Measurements from ENCODE around the gene HM13. TPM values are rescaled to one million over a fixed set of nuclear protein-coding genes. Genes with fewer than 3 reads are reported as not detected.

HM13 gene
- total RNA-seq, 1 experiment from 2014 or later, result 103 TPM

- TF ChIP-seq ZNF425 (CRISPR knock-in tag; conservative IDR thresholded peaks at IDR 0.05) (no peak), PREB (CRISPR knock-in tag; IDR thresholded peaks at IDR 0.05; ENCODE audit: borderline replicate concordance) (no peak), ZNF416 (CRISPR knock-in tag; IDR thresholded peaks at IDR 0.05) (no peak), SOX15 (CRISPR knock-in tag; IDR thresholded peaks at IDR 0.05) (no peak), SP1 (CRISPR knock-in tag; conservative IDR thresholded peaks at IDR 0.05) (peak; percentile 70), FOXK1 (CRISPR knock-in tag; IDR thresholded peaks at IDR 0.05) (peak; percentile 82), ZNF423 (CRISPR knock-in tag; IDR thresholded peaks at IDR 0.05) (no peak), STAT6 (CRISPR knock-in tag; conservative IDR thresholded peaks at IDR 0.05; ENCODE audit: low read depth) (no peak), AR (CRISPR knock-in tag; IDR thresholded peaks at IDR 0.05) (no peak), IRF1 (CRISPR knock-in tag; IDR thresholded peaks at IDR 0.05) (no peak), ZNF671 (CRISPR knock-in tag; IDR thresholded peaks at IDR 0.05) (no peak), ARID4B (CRISPR knock-in tag; IDR thresholded peaks at IDR 0.05; ENCODE audit: borderline replicate concordance) (peak; percentile 90; the same call in 1 of the 2 replicates), ATF3 (CRISPR knock-in tag; conservative IDR thresholded peaks at IDR 0.05) (no peak)
Measured at GRCh38 chr20:31603822-31604566, 89.8 kb downstream of the HM13 start (continued).

Measured in WTC11 (cell line).